Right cardiac atrium (tissue), 5 donors: ENCODE results near the gene MTA3. TPM values are rescaled to one million over a fixed set of nuclear protein-coding genes. Genes with fewer than 3 reads are reported as not detected.
"Not testable (repeated sequence)": the region's sequence is repeated elsewhere in the genome, so short reads cannot be mapped to it uniquely, and the experiment has no call there.

Experiments used
- ATAC-seq, 2 donors: fragments of 200-7000 bp; cut with Tn5 transposase; one replicate each; pipeline versions ENCODE4 v1.8.0 to v1.9.1; 2020; ENCODE audit warnings: moderate library complexity in 2 of 2, mild to moderate bottlenecking in 1 of 2
- DNase-seq, 3 donors: peaks; one replicate each; pipeline ENCODE4 v3.0.0-alpha.2; 2020
- H3K27ac ChIP-seq: one replicate; pipeline ENCODE4 v1.5.1; 2013; ENCODE audit warnings: mild to moderate bottlenecking, low read length, control low read depth, moderate library complexity
- H3K27me3 ChIP-seq: one replicate; pipeline ENCODE4 v1.6.1; 2013; ENCODE audit not compliant: control insufficient read depth, insufficient read depth
- H3K4me1 ChIP-seq: one replicate; pipeline ENCODE4 v1.6.1; 2013; ENCODE audit warnings: low read length; ENCODE audit not compliant: control insufficient read depth, insufficient read depth
- H3K4me3 ChIP-seq: one replicate; pipeline ENCODE4 v1.5.1; 2013; ENCODE audit warnings: low read length, control low read depth
- H3K9me3 ChIP-seq: one replicate; pipeline ENCODE4 v1.6.1; 2013; ENCODE audit warnings: low read length; ENCODE audit not compliant: control insufficient read depth
- WGBS: extraction: QIAGEN DNeasy Blood & Tissue Kit; methylation state at CpG from one replicate; pipeline ENCODE4 v1.1.7; 2013; 5-methylcytosine and 5-hydroxymethylcytosine counted together
- intact Hi-C, 4 donors: fragments of 100-400 bp; cut with DNase I; formaldehyde crosslinking; loops; one replicate each; pipeline versions ENCODE4 v1.11.0 to v1.14.0; 2022 to 2023
- polyA plus RNA-seq: library from polyadenylated mRNA; stranded (reverse); fragments of 200-250 nt; gene quantifications from one replicate; pipeline ENCODE4 v1.2.3, GENCODE V29; 2013
- total RNA-seq, 4 donors: library from RNA; stranded (reverse); fragmentation: NEBNext Ultra II Directional; extraction: Animal tissue kit (Norgen Biotek cat#: 25700); gene quantifications; one replicate each; pipeline ENCODE4 v1.2.1, GENCODE V29; 2021
- donor health status: healthy with polysubstance abuse.
- donor health status: DM: no; HTN: yes; CAD: no.
- donor health status: DM: no; HTN: no; CAD: no.
- donor health status: DM: no; HTN: yes; CAD: no; lungs with severe emphysema.
- donor health status: DM: yes; HTN: yes; CAD: no.

MTA3 gene
- total and polyA plus RNA-seq, 5 donors = 24.6 to 31.0 (median 27.6) TPM

DNA sequence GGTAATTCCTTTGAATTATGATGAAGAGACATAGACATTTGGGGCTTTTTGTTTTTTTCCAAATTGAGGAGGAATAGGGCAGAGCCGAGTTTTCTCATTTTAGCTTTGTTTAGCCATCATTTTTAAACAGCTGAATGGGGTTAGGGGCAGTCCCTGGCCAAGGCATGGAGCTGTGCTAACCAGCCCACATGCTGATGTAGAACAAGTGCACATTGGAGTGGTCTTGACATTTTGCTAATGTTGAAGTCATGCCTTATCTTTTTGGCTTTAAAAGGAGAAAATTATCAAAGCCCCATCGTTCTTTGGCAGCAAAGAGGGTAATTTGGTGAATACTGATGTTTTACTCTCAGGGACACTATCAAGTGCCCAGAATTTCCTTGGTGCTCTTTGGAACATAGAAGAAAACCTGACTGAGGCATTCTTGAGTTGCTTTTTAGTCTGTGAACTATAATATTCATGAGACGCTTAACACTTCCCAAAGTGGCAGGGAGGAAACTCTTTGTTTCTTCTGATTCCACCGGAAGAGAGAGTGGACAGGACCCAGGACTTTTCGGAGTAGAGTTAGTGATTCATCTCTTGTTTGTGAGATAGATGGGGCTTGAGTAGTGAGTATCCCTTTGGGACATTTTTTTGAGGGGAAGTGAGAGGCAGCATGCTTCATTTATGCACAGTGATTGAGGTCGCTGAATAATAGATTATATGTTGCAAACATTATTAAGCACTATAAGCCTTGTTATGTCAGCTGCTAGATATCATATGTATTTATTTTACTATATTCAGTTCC lies 45.0 kb downstream of the MTA3 start:
- ATAC-seq = peak in 1 of 2 donors; percentile 46
- intact Hi-C loops = no loop called here
- no peak for DNase-seq

DNA sequence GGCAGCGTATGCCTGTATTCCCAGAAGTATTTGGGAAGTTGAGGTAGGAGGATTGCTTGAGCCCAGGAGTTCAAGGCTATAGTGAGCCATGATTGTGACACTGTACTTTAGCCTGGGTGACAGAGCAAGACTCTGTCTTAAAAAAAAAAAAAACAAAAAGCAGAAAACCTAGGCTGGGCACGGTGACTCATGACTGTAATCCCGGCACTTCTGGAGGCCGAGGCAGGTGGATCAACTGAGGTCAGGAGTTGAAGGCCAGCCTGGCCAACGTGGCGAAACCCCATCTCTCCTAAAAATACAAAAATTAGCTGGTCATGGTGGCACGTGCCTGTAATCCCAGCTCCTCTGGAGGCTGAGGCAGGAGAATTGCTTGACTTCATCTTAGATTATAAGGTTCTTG lies 46.4 kb downstream of the MTA3 start:
- ATAC-seq = no peak
- WGBS = 94% methylated on average over 7 of the region's 7 CpGs
- intact Hi-C loops = no loop called here

More for the DNA sequence above, 45.0 kb downstream of the MTA3 start:
- Histone ChIP-seq H3K9me3 (no peaks in the 10 kb centered on the region), H3K27ac (no peak overlapping the region), H3K4me3 (no peak overlapping the region), H3K27me3 (no peaks in the 10 kb centered on the region), H3K4me1 (no peaks in the 10 kb centered on the region)
- 50% methylated on average over 6 of the region's 6 CpGs for WGBS

DNA sequence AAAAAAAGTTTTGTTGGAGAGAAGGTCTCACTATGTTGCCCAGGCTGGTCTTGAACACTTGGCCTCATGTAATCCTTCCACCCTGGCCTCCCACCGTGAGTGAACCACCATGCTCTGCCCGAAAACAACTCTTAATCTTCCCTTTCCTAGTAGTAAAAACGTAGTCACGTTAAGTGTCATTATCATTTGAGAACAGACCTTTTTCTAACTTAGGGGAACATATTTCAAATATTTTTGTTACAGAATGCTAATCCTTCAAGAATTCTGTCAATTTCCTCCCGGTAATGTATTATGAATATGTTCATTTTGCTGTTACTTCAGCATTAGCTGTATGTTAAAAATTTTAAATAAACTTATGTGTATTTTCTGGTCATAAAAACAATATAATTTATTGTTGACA lies 49.7 kb downstream of the MTA3 start:
- ATAC-seq (no peak), DNase-seq (no peak)
- H3K27ac ChIP-seq = no peak overlapping the region
- WGBS = 85% methylated on average over 5 of the region's 5 CpGs
- intact Hi-C loops = no loop called here
- no peak overlapping the region for H3K4me3 ChIP-seq
- no peaks in the 10 kb centered on the region for H3K4me1 ChIP-seq
- H3K27me3 ChIP-seq = no peaks in the 10 kb centered on the region
- H3K9me3 ChIP-seq = no peaks in the 10 kb centered on the region

More for the DNA sequence above, 46.4 kb downstream of the MTA3 start:
- Histone ChIP-seq H3K27ac (no peak overlapping the region), H3K9me3 (no peaks in the 10 kb centered on the region), H3K27me3 (no peaks in the 10 kb centered on the region), H3K4me1 (no peaks in the 10 kb centered on the region), H3K4me3 (no peak overlapping the region)
- DNase-seq = no peak

DNA sequence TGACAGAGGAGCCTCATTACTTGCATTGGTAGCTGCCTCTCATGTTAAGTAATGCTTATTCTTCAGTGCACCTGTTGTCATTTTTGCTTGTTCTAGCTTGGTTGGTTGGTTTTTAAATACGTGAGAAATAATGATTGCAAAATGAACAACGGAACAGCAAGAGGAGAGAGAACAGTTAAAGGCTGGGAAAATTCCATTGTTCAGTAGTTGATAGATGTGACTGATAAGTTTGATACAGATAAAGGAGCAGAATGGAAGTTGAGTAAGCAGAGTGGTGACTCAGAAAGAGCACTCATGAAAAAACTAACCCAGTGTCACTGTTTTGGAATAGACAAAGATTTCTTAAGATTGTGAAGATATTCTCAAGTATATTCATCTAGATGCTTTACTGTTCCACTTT lies 50.5 kb downstream of the MTA3 start:
- Histone ChIP-seq H3K4me1 (no peaks in the 10 kb centered on the region), H3K27ac (no peak overlapping the region), H3K27me3 (no peaks in the 10 kb centered on the region), H3K9me3 (no peaks in the 10 kb centered on the region), H3K4me3 (no peak overlapping the region)
- ATAC-seq (no peak), DNase-seq (no peak)
- WGBS = 72% methylated on average over 2 of the region's 2 CpGs
- intact Hi-C loops = no loop called here

DNA sequence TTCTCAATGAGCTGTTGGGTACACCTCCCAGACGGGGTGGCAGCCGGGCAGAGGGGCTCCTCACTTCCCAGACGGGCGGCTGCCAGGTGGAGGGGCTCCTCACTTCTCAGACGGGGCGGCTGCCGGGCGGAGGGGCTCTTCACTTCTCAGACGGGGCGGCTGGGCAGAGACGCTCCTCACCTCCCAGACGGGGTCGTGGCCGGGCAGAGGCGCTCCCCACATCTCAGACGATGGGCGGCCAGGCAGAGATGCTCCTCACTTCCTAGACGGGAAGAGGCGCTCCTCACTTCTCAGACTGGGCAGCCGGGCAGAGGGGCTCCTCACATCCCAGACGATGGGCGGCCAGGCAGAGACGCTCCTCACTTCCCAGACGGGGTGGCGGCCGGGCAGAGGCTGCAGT lies 53.2 kb downstream of the MTA3 start:
- intact Hi-C loops, DNase-seq, H3K9me3 ChIP-seq, H3K27ac ChIP-seq, ATAC-seq, H3K4me1 ChIP-seq, H3K4me3 ChIP-seq, H3K27me3 ChIP-seq: not testable (repeated sequence)
- 97% methylated on average over 19 of the region's 26 CpGs for WGBS

DNA sequence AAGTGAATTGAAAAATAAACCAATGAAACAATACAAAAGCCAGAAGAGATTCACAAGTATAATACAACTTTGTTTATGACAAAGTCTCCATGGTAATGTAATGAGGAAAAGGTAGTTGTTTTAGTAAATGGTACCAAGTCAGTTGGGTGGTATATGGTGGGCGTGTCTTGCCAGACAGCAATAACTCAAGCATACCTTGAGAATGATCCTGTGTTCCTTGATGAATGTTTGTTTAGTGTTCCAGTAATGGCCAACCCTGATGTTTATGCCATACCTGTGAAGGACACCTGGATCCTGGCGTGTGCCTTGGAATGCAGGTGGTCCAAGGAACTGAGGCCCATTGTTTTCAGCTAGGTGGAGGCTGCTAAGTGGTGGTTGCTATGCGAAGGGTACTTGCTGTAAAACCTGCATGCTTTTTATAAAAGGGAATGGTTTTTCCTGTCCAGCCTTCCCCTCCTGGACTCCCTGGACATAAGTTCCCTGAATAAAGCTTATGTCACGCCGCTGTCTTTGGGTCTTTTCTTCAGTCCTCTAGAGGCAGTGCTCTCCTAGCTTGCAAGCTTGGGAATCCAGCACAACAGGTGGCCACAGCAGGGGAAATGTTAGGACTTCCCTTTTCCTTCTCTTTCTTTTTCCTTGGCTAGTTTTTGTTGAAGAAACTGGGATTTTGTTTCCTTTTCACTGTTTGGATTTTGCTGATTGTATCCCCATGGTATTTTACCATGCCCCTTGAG lies 54.7 kb downstream of the MTA3 start:
- no peak overlapping the region for H3K4me3 ChIP-seq
- 96% methylated on average over 5 of the region's 5 CpGs for WGBS
- intact Hi-C loops = no loop called here
- no peaks in the 10 kb centered on the region for H3K9me3 ChIP-seq
- no peaks in the 10 kb centered on the region for H3K27me3 ChIP-seq
- no peak overlapping the region for H3K27ac ChIP-seq
- ATAC-seq (no peak), DNase-seq (no peak)
- H3K4me1 ChIP-seq = no peaks in the 10 kb centered on the region

DNA sequence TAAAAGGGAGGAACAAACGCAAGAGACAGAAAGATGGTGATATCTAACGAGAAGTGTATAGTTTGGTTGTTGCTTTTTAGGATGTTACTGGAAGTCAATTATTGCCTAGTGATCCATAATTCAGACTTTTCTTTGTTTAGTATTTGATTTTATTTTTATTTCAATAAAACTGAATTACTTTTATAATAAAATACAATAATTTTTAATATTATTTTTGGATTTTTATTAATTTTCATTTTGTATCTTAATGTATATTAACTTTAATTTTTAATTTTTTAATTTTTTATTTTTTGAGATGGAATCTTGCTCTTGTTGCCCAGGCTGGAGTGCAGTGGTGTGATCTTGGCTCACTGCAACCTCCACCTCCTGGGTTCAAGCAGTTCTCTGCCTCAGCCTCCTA lies 55.6 kb downstream of the MTA3 start:
- H3K27ac ChIP-seq = no peak overlapping the region
- WGBS = 96% methylated on average over 2 of the region's 2 CpGs
- DNase-seq (no peak), ATAC-seq (no peak)
- H3K4me1 ChIP-seq = no peaks in the 10 kb centered on the region
- H3K27me3 ChIP-seq = no peaks in the 10 kb centered on the region
- H3K9me3 ChIP-seq = no peaks in the 10 kb centered on the region
- intact Hi-C loops = no loop called here
- no peak overlapping the region for H3K4me3 ChIP-seq

DNA sequence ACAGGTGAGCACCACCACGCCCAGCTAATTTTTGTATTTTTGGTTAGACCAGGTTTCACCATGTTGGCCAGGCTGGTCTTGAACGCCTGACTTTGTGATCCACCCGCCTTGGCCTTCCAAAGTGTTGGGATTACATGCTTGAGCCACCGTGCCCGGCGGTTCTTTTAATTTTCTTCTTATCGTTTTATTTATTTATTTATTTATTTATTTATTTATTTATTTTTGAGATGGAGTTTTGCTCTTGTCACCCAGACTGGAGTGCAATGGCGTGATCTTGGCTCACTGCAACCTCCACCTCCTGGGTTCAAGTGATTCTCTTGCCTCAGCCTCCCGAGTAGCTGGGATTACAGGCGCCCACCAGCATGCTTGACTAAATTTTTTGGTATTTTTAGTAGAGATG lies 59.6 kb downstream of the MTA3 start:
- H3K4me3 ChIP-seq, H3K9me3 ChIP-seq, H3K27ac ChIP-seq, H3K4me1 ChIP-seq, H3K27me3 ChIP-seq, DNase-seq, intact Hi-C loops, ATAC-seq: not testable (repeated sequence)
- 99% methylated on average over 10 of the region's 10 CpGs for WGBS

DNA sequence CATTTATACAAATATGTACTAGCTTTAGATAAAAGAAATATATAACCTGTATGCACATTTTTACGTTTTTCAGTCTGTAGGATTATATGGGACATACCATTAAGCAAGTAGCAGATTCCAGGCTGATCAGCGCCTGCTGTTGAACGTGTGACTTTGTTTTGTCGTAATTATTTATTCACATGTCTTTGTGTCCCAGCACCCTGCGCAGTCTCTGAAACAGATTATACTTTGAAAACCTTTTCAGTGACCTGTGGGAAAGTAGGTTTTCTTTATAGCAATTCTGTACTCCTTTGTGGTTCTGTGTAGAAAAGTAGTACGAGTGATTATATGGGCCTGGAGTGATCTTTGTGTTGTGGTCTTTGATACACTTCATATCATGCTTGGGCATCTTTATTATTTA lies 68.5 kb downstream of the MTA3 start:
- ATAC-seq = no peak

DNA sequence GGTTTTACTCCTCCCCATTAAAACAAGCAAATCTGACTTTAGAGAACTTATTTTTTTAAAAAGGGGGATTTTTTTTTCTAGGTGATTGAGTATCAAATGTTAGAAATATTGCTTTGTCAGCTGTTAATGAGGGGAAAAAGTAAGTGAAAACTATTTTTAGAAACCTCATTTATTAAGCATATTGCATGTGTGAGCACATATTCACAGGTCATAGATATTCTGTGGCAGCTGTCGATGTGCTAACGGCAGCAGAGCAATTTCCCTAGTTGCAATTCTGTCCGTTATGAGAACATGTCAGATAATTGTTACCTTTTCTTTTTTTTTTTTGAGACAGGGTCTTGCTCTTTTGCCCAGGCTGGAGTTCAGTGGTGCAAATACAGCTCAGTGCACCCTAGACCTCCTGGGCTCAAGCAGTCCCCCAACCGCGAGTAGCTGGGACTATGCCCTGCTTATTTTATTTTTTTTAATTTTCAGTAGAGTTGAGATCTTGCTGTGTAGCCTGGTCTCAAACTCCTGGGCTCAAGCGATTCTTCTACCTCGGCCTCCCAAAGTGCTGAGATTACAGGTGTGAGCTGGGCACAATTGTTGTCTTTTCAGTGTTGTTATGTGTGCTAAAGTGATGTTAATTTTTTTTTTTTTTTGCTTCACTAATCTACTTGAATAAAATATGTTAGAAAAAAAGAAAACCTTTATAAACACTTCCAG lies 69.8 kb downstream of the MTA3 start:
- Histone ChIP-seq H3K27ac (no peak overlapping the region), H3K27me3 (no peaks in the 10 kb centered on the region), H3K4me3 (no peak overlapping the region), H3K9me3 (no peaks in the 10 kb centered on the region), H3K4me1 (peaks cover 2% of the 10 kb centered on the region)
- ATAC-seq (no peak), DNase-seq (no peak)
- WGBS = 91% methylated on average over 7 of the region's 7 CpGs
- intact Hi-C loops = no loop called here

More for the DNA sequence above, 68.5 kb downstream of the MTA3 start:
- Histone ChIP-seq H3K27ac (no peak overlapping the region), H3K27me3 (no peaks in the 10 kb centered on the region), H3K9me3 (no peaks in the 10 kb centered on the region), H3K4me1 (no peaks in the 10 kb centered on the region), H3K4me3 (no peak overlapping the region)
- no peak for DNase-seq
- intact Hi-C loops = no loop called here
- 95% methylated on average over 6 of the region's 6 CpGs for WGBS
